Neutrophil (primary cell): ENCODE data around the gene SNX4.

ENCODE experiments used
- H3K27ac ChIP-seq: fragments of 200-600 bp; sonication (generic); 2 replicates; pipeline ENCODE4 v1.5.1; 2016; ENCODE audit warnings: mild to moderate bottlenecking, moderate library complexity
- H3K27me3 ChIP-seq: fragments of 200-600 bp; sonication (generic); 2 replicates; pipeline ENCODE4 v1.6.0; 2016; ENCODE audit warnings: mild to moderate bottlenecking
- H3K36me3 ChIP-seq: fragments of 200-600 bp; sonication (generic); 2 replicates; pipeline ENCODE4 v1.5.1; 2017
- H3K4me1 ChIP-seq, 2 experiments: fragments of 200-600 bp in 1 of 2; sonication (generic) in 1 of 2; 1 replicate in 1 of 2; 2 replicates in 1 of 2; pipeline versions ENCODE4 v1.5.1 to v1.6.1; 2013 to 2016; ENCODE audit warnings: low read depth in 1 of 2, low read length in 1 of 2, mild to moderate bottlenecking in 1 of 2, moderate library complexity in 1 of 2; ENCODE audit not compliant: control insufficient read depth in 1 of 2, insufficient read depth in 1 of 2
- H3K4me3 ChIP-seq, 2 experiments: fragments of 200-600 bp in 1 of 2; sonication (generic) in 1 of 2; 1 replicate in 1 of 2; 2 replicates in 1 of 2; pipeline ENCODE4 v1.5.1; 2013 to 2016; ENCODE audit warnings: low read depth in 1 of 2, low read length in 1 of 2, mild to moderate bottlenecking in 1 of 2, moderate library complexity in 1 of 2
- H3K9me3 ChIP-seq: fragments of 200-600 bp; sonication (generic); 2 replicates; pipeline ENCODE4 v1.5.1; 2016
- CTCF ChIP-seq: fragments of 200-600 bp; sonication (generic); IDR thresholded peaks from 2 replicates; pipeline ENCODE4 v1.5.1; 2016; ENCODE audit warnings: antibody characterized with exemption

SNX4 gene

GRCh38 chr3:125515421-125515820, 4.6 kb downstream of the SNX4 start:
- no peak overlapping the region for H3K27ac ChIP-seq
- H3K36me3 ChIP-seq: peaks cover 9% of the 10 kb centered on the region
- no peak overlapping the region for H3K4me3 ChIP-seq
- TF ChIP-seq CTCF: no peak
- no peaks in the 10 kb centered on the region for H3K9me3 ChIP-seq
- H3K27me3 ChIP-seq: no peaks in the 10 kb centered on the region
- peaks cover 9 to 11% of the 10 kb centered on the region in 2 experiments for H3K4me1 ChIP-seq

GRCh38 chr3:125513490-125514115, 6.4 kb downstream of the SNX4 start:
- no peaks in the 10 kb centered on the region for H3K4me1 ChIP-seq
- H3K27me3 ChIP-seq: no peaks in the 10 kb centered on the region
- no peak overlapping the region for H3K4me3 ChIP-seq
- H3K27ac ChIP-seq: no peak overlapping the region
- H3K36me3 ChIP-seq: peaks cover 9% of the 10 kb centered on the region
- no peaks in the 10 kb centered on the region for H3K9me3 ChIP-seq
- no peak for TF ChIP-seq CTCF

- Histone ChIP-seq H3K27me3 (no peaks in the 10 kb centered on the region), H3K9me3 (no peaks in the 10 kb centered on the region), H3K27ac (no peak overlapping the region), H3K4me1 (no peaks in the 10 kb centered on the region), H3K36me3 (peaks cover 9% of the 10 kb centered on the region), H3K4me3 (no peak overlapping the region)
- TF ChIP-seq CTCF: no peak
Observed at GRCh38 chr3:125512135-125512920, 7.7 kb downstream of the SNX4 start.

- Histone ChIP-seq H3K4me1 (no peaks in the 10 kb centered on the region), H3K4me3 (no peak overlapping the region), H3K36me3 (peaks cover 9% of the 10 kb centered on the region), H3K27me3 (no peaks in the 10 kb centered on the region), H3K9me3 (no peaks in the 10 kb centered on the region), H3K27ac (no peak overlapping the region)
- no peak for TF ChIP-seq CTCF
Observed at GRCh38 chr3:125511420-125512118, 8.4 kb downstream of the SNX4 start.

- peaks cover 24% of the 10 kb centered on the region for H3K36me3 ChIP-seq
- no peaks in the 10 kb centered on the region for H3K27me3 ChIP-seq
- no peak overlapping the region for H3K27ac ChIP-seq
- no peaks in the 10 kb centered on the region for H3K9me3 ChIP-seq
- no peak overlapping the region for H3K4me3 ChIP-seq
- no peak for TF ChIP-seq CTCF
- no peaks in the 10 kb centered on the region for H3K4me1 ChIP-seq
Observed at GRCh38 chr3:125507128-125507527, 12.9 kb downstream of the SNX4 start.
